Measurements from ENCODE around the gene BORA. TPM values are rescaled to one million over a fixed set of nuclear protein-coding genes. Genes with fewer than 3 reads are reported as not detected.

Gene BORA
- total RNA-seq, 2 experiments from 2014 or later, result 23.3 to 27.1 TPM

DNA sequence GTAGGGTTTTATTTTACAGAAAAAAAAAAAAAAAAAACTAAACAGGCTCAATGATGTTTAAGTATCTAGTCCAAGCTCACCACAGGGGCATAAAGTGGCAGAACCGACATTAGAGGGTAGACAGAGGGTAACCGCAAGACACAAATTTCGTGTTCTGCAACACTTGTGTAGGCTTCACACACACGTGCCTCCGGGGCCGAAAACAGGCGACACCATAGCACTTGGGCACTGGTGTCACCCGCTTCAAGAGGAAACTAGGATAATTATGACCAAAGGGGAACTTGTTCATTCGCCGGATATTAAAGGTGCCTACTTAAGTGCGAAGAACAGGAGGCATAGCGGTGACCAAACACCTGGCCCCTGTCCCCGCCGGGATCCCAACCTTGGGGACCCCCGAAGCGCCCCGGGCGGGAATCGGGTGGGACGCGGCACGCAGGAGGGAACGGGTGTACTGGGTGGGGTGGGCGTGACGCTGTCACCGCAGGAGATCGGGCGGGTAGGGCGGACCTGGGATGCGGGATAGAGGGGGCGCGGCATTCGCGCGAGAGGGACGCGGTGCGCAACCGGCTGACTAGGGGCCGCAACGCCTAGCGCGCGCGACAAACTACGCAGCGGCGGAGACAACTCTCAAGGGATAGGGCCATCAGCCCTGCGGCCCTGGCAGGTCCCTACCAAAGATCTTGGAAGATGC is 852 bp upstream of the BORA start:
- Mint-ChIP-seq H3K27ac (peak overlapping the region; percentile 87), H3K27me3 (no peaks in the 10 kb centered on the region), H3K36me3 (peaks cover 54% of the 10 kb centered on the region), H3K4me1 (peaks cover 50% of the 10 kb centered on the region), H3K9me3 (ENCODE audit: low read depth) (no peaks in the 10 kb centered on the region), H3K4me3 (peak overlapping the region; percentile 85)
- ATAC-seq, result peak; percentile 35
- DNase-seq, result peak; percentile 72
- CTCF ChIA-PET, result interaction anchor here (1.0 kb wide), 1 partner anchor 40 kb away, joined by 3 read pairs; no protein-coding TSS in a partner anchor

DNA sequence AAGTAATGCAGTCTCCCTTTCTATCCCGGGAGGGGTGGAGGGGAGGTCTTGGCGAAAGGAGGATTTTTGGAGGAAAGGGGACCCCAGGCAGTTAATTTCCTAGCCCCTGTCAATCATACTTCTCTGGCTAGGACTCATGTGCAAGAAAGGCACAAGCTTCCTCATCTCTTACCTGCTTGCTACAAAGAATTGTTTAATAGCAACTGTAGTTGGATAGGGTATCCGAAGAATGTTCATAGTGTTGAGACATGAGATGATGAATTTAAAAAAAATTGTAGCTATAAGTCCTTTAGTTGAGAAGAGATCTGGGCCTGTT is 525 bp downstream of the BORA start:
- no peaks in the 10 kb centered on the region for H3K27me3 Mint-ChIP-seq
- no peaks in the 10 kb centered on the region for H3K9me3 Mint-ChIP-seq (ENCODE audit: low read depth)
- H3K27ac Mint-ChIP-seq, result peak overlapping the region; percentile 87
- peaks cover 55% of the 10 kb centered on the region for H3K36me3 Mint-ChIP-seq
- no peak for DNase-seq
- H3K4me3 Mint-ChIP-seq, result peak overlapping the region; percentile 85
- no peak for ATAC-seq
- H3K4me1 Mint-ChIP-seq, result peaks cover 46% of the 10 kb centered on the region
- CTCF ChIA-PET, result interaction anchor here (2.2 kb wide), 1 partner anchor 52 kb away, joined by 9 read pairs; the partner anchor contains the start of gene DIS3

DNA sequence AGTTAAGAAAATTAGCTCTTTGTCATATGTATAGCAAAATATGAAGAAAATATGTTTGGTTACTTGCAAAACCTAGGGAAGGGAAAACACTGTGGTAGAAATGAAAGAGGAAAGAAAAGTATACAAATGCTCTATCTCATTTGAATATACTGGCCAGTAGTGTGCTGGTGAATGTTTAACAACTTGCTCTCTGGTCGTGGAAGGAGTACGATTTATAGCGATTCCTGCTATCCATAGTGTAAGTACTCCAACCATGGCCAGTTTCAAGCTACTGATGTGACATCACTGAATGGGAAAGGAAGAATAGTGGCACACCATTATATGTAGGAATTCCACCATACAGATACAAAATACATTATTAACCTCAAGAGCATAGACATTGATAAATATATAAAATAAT is 9.3 kb downstream of the BORA start:
- Mint-ChIP-seq H3K4me3 (no peak overlapping the region), H3K9me3 (ENCODE audit: low read depth) (no peaks in the 10 kb centered on the region), H3K27me3 (no peaks in the 10 kb centered on the region), H3K4me1 (peaks cover 17% of the 10 kb centered on the region), H3K36me3 (peaks cover 58% of the 10 kb centered on the region), H3K27ac (no peak overlapping the region)
- no peak for ATAC-seq
- DNase-seq, result no peak
- CTCF ChIA-PET, result no interaction called here

DNA sequence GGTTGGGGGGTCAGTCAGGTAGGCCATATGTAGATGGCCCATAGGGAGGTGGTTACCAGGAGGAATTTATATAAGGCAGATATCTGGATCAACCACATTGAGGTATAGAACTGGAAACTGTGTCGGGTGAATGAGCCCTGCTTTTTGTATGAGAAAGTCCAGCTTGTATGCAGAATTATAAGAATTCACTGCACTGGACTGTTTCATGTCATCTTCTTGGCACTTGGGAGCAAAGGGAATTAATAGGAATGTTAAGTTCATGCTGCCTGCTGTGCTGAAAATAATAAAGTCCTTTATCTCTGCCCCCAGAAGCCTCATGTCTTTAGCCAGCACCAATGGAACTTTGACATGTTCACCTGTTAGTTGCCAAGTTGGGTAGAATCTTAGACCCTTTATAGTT is 12.3 kb downstream of the BORA start:
- DNase-seq, result no peak
- H3K36me3 Mint-ChIP-seq, result peaks cover 59% of the 10 kb centered on the region
- no peaks in the 10 kb centered on the region for H3K27me3 Mint-ChIP-seq
- H3K4me3 Mint-ChIP-seq, result no peak overlapping the region
- peaks cover 14% of the 10 kb centered on the region for H3K4me1 Mint-ChIP-seq
- H3K9me3 Mint-ChIP-seq (ENCODE audit: low read depth), result no peaks in the 10 kb centered on the region
- CTCF ChIA-PET, result interaction anchor here (1.2 kb wide), 1 partner anchor 11 kb away, joined by 4 read pairs; no protein-coding TSS in a partner anchor
- ATAC-seq, result no peak
- H3K27ac Mint-ChIP-seq, result no peak overlapping the region

DNA sequence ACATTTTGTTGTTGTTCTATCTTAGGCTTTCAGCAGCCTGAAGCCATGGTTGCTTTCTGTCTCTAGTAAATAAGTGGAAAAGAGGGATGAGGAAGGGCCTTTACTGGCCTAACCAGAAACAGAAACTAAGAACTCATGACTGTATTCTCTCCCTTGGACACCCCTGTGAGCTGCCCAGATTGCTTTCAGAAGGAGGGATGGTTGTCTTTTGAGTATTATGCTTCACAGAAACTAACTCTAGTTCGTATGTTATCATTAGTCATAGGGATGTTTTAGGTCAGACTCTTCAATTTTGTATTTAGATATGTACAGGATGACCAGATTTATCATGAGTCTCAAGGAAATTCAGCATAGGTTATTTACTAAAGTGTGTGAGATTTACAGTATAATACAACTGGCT is 17.5 kb downstream of the BORA start:
- Mint-ChIP-seq H3K4me1 (peaks cover 12% of the 10 kb centered on the region), H3K36me3 (peaks cover 65% of the 10 kb centered on the region), H3K4me3 (no peak overlapping the region), H3K27me3 (no peaks in the 10 kb centered on the region), H3K9me3 (ENCODE audit: low read depth) (no peaks in the 10 kb centered on the region), H3K27ac (peak overlapping the region; percentile 64)
- DNase-seq, result no peak
- peak; percentile 27 for ATAC-seq
- CTCF ChIA-PET, result no interaction called here

DNA sequence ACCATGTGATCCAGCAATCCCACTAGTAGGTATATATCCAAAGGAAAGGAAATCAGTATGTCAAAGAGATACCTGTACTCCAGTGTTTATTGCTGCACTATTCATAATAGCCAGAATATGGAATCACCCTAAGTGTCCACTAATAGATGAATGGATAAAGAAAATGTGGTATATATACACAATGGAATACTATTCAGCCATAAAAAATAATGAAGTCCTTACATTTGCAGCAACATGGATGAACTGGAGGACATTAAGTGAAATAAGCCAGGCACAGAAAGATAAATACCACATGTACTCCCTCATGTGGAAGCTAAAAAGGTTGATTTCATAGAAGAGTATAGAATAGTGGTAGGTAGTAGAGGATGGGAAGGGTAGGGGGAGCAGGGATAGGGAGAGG is 23.5 kb downstream of the BORA start:
- Mint-ChIP-seq H3K27ac (no peak overlapping the region), H3K36me3 (peaks cover 69% of the 10 kb centered on the region), H3K4me1 (peaks cover 2% of the 10 kb centered on the region), H3K27me3 (no peaks in the 10 kb centered on the region), H3K4me3 (no peak overlapping the region), H3K9me3 (ENCODE audit: low read depth) (no peaks in the 10 kb centered on the region)
- ATAC-seq (no peak), DNase-seq (no peak)
- CTCF ChIA-PET, result no interaction called here

DNA sequence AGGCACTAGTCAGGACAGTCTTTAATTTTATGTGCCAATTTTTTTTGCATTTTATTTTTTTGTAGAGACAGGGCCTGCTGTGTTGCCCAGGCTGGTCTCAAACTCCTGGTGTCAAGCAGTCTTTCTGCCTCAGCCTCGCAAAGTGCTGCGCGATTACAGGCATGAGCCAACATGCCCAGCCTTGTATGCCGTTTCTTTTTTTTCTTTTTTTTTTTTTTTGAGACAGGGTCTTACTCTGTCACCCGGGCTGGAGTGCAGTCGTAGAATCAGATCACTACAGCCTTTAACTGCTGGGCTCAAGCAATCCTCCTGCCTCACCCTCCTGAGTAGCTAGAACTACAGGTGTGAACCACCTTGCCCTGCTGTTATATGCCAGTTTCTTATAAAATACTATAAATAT is 26.4 kb downstream of the BORA start:
- no peak for DNase-seq
- H3K27me3 Mint-ChIP-seq, result no peaks in the 10 kb centered on the region
- no peak overlapping the region for H3K4me3 Mint-ChIP-seq
- H3K36me3 Mint-ChIP-seq, result peaks cover 61% of the 10 kb centered on the region
- H3K4me1 Mint-ChIP-seq, result peaks cover 2% of the 10 kb centered on the region
- no peak for ATAC-seq
- no peaks in the 10 kb centered on the region for H3K9me3 Mint-ChIP-seq (ENCODE audit: low read depth)
- CTCF ChIA-PET, result no interaction called here
- no peak overlapping the region for H3K27ac Mint-ChIP-seq

DNA sequence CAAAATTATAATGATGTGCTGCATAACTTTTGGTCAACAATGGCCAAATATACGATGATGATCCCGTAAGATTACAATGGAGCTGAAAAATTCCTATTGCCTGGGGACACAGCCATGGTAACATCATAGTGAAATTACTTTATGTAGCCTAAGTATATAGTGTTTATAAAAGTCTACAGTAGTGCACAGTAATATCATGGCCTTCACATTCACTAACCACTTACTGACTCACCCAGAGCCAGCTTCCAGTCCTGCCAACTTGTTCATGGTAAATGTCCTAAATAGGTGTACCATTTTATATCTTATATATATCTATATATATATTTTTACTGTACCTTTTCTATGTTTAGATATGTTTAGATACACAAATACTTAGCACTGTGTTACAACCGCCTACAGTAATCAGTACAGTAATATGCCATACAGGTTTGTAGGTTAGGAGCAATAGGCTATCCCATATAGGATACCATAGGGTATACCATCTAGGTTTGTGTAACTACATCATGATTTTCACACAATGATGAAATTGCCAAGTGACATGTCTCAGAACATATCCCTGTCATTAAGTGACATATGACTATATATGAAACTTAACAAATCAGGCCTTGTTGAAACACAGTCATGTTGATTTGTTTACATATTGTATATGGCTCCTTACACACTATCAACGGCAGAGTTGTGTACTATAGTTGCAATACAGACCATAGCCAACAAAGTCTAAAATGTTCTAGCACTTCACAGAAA is 30.2 kb downstream of the BORA start:
- H3K27me3 Mint-ChIP-seq, result no peaks in the 10 kb centered on the region
- ATAC-seq (no peak), DNase-seq (no peak)
- H3K27ac Mint-ChIP-seq, result no peak overlapping the region
- H3K4me3 Mint-ChIP-seq, result no peak overlapping the region
- CTCF ChIA-PET, result interaction anchor here (0.7 kb wide), 1 partner anchor 40 kb away, joined by 4 read pairs; no protein-coding TSS in a partner anchor
- peaks cover 50% of the 10 kb centered on the region for H3K36me3 Mint-ChIP-seq
- no peaks in the 10 kb centered on the region for H3K9me3 Mint-ChIP-seq (ENCODE audit: low read depth)
- H3K4me1 Mint-ChIP-seq, result no peaks in the 10 kb centered on the region

DNA sequence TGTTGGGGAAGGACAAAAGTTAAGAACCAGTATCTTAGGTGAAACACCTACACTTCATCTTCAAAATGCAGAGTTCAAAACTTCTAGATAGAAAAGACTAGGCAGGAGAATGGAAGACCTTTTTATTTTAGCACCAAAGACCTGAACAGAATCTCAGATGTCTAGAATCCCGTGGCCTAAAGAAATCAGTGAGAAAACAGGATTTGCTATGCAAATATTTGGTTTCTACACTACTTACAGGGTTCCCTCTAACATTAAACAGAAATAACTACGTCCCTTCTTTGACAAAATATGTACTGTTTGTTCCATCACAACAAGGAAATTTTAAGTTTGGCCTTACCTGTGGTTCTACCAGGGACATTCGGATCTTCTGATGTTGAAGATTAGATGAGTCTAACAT is 32.5 kb downstream of the BORA start:
- no peak overlapping the region for H3K27ac Mint-ChIP-seq
- CTCF ChIA-PET, result no interaction called here
- H3K27me3 Mint-ChIP-seq, result no peaks in the 10 kb centered on the region
- no peak for DNase-seq
- ATAC-seq, result no peak
- peaks cover 50% of the 10 kb centered on the region for H3K36me3 Mint-ChIP-seq
- H3K9me3 Mint-ChIP-seq (ENCODE audit: low read depth), result no peaks in the 10 kb centered on the region
- peaks cover 2% of the 10 kb centered on the region for H3K4me1 Mint-ChIP-seq
- no peak overlapping the region for H3K4me3 Mint-ChIP-seq

DNA sequence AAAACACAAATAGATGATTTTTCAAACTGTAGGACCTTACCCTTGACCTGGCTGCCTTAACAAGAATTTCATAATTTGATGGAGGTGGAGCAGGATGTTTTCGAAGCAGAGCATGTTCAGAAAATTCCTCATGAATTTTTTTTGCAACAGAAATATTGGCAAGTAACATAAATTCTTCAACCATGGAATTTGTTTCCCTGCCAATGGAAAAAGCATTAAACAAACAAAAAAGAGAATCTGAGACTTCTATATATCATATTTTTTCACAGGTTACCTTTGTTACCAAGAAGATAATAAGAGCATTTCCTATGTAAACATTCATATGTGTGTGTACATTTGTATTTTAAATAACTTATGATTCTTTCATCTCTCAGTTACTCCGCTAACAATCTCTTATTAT is 35.7 kb downstream of the BORA start:
- CTCF ChIA-PET, result interaction anchor here (1.3 kb wide), 1 partner anchor 10 kb away, joined by 3 read pairs; no protein-coding TSS in a partner anchor
- Mint-ChIP-seq H3K9me3 (ENCODE audit: low read depth) (no peaks in the 10 kb centered on the region), H3K27me3 (no peaks in the 10 kb centered on the region), H3K36me3 (peaks cover 58% of the 10 kb centered on the region), H3K27ac (no peak overlapping the region), H3K4me1 (peaks cover 3% of the 10 kb centered on the region), H3K4me3 (no peak overlapping the region)
- ATAC-seq (no peak), DNase-seq (no peak)

DNA sequence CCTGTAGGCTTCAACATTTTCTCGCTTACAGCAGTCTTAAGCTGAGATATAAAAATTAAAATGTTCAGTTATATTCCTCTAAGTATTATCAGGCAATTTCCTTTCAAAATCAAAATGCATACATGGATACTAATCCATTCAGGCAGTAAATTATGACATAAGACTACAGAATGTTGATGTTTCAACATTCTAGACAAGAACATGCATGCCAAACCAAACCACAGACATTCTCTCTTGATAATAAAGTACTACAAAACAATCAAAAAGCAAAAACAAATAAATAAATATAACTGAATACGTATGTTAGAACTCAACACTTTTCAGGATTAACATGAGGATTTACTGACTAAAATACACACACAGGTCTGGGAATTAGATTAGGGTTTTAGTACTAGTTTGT is 46.3 kb downstream of the BORA start:
- Mint-ChIP-seq H3K9me3 (ENCODE audit: low read depth) (no peaks in the 10 kb centered on the region), H3K4me1 (peaks cover 18% of the 10 kb centered on the region), H3K36me3 (peaks cover 53% of the 10 kb centered on the region), H3K4me3 (no peak overlapping the region), H3K27ac (no peak overlapping the region), H3K27me3 (no peaks in the 10 kb centered on the region)
- DNase-seq (no peak), ATAC-seq (no peak)
- CTCF ChIA-PET, result no interaction called here

DNA sequence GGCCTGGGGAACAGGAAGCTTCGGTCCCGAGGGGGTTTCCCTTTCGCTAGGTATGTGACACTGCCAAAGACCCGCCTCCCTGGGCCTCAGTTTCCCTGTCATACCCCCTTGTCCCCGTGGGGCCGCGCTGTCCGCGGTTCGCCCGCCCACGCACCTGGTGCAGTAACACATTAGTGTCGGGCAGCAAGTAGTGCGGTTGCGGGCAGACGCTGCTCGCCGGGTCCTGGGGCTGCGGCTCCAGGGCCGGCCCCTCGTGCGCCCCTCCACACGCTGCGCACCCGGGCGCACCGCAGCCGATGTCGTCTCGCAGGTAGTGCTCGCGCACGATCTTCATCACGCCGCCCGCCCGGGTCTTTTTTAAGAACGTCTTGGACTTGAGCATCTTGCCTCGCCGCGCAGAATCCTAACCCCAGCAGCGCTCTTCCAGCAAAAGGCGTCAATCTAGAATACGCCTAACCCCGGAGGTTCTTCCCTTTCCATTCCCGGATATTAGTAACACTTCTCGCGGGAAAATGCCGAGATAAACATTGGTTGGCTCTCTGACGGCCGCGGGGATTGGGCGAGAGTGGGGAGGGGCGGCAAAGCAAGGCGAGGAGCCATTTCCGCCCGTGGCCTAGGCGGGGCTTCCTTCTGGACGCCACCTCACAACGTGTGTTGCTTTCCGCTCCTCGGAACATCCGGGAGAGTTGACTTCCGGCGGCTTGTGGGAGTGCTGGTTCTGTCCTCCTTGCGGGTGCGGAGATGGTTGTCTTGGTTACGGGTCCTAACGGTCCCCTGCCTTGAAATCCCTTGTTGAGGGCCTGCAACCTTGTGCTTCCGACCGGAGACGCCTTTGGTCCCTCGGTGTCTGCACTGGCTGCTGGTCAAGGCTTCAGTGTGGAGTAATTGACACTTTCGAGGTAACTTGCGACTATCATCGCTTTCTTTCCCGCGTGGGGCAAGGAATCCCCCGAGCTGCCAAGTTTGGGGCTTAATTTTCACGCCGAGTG is 54.0 kb downstream of the BORA start, which contains the start of the genes DIS3 and PIBF1:
Gene DIS3 (minus strand): TSS at position 450 of the 989 bp plus-strand sequence. CDS start 68 bp downstream, at position 382.
Gene PIBF1 (plus strand): TSS at position 683 of the 989 bp plus-strand sequence. CDS start 1,337 bp downstream, outside the sequence.
- H3K36me3 Mint-ChIP-seq, result peaks cover 41% of the 10 kb centered on the region
- CTCF ChIA-PET, result interaction anchor here (2.4 kb wide), 1 partner anchor 53 kb away, joined by 9 read pairs; the partner anchor contains the start of gene BORA
- H3K27ac Mint-ChIP-seq, result peak within 1 kb of the TSS; percentile 99
- peaks cover 55% of the 10 kb centered on the region for H3K4me1 Mint-ChIP-seq
- peak; percentile 99 for DNase-seq
- H3K4me3 Mint-ChIP-seq, result peak within 1 kb of the TSS; percentile 100
- no peaks in the 10 kb centered on the region for H3K27me3 Mint-ChIP-seq
- no peaks in the 10 kb centered on the region for H3K9me3 Mint-ChIP-seq (ENCODE audit: low read depth)
- ATAC-seq, result peak; percentile 98

DNA sequence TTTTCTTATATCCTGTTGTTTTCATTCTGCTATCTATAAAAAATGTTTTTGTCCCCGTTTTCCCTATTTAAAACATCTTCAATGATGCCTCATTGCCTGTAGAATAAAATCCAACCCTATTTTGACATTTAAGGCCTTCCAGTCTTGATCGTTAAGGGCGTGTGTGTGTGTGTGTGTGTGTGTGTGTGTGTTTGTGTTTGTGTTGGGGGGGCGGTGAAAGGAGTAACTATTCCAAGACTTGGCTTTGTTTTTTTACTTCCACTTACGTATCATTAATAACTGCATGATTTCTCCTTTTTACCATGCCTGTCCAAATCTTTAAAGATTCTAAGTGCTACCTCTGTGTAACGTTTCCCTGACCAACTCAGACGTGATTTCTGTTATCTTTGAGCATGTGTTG is 55.0 kb downstream of the BORA start:
- Mint-ChIP-seq H3K4me3 (peak overlapping the region; percentile 100), H3K27me3 (no peaks in the 10 kb centered on the region), H3K27ac (peak overlapping the region; percentile 99), H3K9me3 (ENCODE audit: low read depth) (no peaks in the 10 kb centered on the region), H3K36me3 (peaks cover 32% of the 10 kb centered on the region), H3K4me1 (peaks cover 48% of the 10 kb centered on the region)
- no peak for ATAC-seq
- CTCF ChIA-PET, result no interaction called here
- no peak for DNase-seq
